ENCODE results near the gene PHPT1.

Gene PHPT1

DNA sequence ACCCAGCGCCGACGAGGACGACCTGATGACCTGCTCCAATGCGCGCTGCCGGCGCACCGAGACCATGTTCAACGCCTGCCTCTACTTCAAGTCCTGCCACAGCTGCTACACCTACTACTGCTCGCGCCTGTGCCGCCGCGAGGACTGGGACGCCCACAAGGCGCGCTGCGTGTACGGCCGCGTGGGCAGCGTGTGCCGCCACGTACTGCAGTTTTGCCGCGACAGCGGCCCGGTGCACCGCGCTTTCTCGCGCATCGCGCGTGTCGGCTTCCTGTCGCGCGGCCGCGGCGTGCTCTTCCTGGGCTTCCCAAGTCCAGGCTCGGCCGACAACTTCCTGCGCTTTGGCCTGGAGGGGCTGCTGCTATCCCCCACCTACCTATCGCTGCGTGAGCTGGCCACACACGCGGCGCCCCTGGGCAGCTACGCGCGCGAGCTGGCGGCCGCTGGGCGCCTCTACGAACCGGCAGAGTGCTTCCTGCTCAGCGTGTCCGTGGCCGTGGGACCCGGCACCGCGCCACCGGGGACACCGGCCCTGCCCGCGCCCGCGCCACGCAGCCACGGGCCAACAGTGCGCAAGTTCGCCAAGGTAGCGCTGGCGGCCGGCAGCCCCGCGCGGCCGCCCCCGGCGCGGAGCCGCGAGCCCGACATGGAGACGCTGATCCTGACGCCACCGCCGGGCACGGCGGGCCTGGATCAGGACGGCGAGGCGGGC lies 2.7 kb upstream of the PHPT1 start:
- DNase-seq (ENCODE audit: extremely low read depth in 1 of 2, low read depth in 1 of 2): no peak

DNA sequence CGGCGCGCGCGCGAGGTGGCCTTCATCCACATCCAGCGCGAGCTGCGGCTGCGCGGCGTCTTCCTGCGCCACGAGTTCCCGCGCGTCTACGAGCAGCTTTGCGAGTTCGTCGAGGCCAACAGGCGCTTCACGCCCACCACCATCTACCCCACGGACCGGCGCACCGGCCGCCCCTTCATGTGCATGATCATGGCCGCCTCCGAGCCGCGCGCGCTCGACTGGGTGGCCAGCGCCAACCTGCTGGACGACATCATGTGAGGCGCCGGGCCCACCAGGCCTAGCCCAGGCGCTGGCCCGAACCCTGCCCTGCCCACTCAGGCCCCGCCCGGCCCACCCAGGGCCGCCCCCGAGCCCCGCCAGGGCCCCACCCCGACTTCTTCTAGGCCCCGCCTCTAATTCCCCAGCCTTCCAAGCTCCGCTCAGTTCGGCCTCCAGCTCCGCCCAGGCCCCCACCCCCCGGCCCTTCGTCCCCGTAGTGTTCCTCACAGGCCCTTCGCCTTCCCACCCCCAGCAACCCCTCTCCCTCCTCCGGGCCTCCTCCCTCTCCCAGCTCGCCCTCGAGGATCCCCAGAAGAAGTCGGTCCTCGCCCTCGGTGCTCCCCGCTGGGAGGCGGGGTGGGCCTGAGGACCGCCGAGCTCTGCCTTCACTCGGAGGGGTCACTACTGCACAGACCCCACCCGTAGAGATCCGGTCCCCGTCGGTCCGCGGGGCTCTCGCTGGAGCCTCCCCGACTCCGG lies 2.0 kb upstream of the PHPT1 start:
- no peak for DNase-seq (ENCODE audit: extremely low read depth in 1 of 2, low read depth in 1 of 2)

DNA sequence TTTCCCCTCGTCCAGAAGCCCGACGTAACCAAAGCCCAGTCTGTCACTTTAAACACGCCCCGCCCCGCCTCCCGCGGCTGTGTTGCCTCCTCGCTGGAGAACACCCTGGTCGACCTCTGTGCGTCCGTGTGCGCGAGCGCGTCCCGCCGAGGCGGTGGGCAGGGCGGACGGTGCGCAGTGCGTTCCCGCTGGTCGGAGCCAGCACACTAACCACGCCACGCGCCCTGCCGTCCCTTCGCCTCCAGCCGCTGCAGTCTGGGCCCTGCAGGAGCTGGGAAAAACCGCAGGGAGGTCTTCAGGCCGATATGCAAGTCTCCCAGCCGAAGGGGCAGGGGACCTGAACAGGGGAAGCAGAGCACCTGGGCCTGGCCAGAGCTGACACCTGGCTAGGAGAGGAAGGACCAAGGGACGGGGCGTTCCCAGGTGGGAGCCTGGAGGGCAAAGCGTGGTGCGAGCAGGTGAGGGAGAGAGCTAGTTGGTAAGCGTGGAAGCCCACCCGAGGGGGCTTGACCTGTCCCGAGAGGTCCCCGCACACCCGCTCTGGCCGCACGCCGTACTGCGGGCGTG lies 1.3 kb upstream of the PHPT1 start:
- DNase-seq (ENCODE audit: extremely low read depth in 1 of 2, low read depth in 1 of 2): peak in 1 of 2 donors; percentile 47

DNA sequence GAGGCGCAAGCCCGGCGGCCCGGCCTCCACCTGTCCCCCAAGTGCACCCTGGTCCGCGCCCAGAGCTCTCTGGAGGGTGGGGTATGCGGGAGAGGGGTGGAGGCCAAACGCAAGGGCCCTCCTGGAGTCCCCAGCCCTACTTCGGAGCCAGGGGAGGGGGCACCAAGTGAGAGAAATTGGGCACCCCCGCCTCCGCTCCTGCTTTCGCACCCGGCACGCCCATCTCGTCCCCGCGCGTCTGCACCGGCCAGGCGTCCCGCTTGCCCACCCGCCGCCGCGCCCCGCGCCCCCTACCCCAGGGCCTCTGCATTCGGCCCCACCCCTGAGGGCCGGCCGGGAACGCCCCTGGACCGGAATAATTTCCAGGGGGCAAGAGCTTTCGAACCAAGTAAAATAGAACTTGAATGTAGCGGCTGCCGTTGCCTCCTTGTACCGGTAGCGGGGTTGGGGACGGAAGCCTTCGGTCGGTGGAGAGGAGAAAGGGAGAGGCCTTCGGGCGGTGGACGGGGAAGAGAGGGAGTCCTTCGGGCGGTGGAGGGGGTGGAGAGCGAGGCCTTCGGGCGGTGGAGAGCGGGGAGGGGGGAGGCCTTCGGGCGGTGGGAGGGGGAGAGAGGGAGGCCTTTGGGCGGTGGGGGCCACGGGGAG lies 694 bp upstream of the PHPT1 start:
- no peak for DNase-seq (ENCODE audit: extremely low read depth in 1 of 2, low read depth in 1 of 2)

DNA sequence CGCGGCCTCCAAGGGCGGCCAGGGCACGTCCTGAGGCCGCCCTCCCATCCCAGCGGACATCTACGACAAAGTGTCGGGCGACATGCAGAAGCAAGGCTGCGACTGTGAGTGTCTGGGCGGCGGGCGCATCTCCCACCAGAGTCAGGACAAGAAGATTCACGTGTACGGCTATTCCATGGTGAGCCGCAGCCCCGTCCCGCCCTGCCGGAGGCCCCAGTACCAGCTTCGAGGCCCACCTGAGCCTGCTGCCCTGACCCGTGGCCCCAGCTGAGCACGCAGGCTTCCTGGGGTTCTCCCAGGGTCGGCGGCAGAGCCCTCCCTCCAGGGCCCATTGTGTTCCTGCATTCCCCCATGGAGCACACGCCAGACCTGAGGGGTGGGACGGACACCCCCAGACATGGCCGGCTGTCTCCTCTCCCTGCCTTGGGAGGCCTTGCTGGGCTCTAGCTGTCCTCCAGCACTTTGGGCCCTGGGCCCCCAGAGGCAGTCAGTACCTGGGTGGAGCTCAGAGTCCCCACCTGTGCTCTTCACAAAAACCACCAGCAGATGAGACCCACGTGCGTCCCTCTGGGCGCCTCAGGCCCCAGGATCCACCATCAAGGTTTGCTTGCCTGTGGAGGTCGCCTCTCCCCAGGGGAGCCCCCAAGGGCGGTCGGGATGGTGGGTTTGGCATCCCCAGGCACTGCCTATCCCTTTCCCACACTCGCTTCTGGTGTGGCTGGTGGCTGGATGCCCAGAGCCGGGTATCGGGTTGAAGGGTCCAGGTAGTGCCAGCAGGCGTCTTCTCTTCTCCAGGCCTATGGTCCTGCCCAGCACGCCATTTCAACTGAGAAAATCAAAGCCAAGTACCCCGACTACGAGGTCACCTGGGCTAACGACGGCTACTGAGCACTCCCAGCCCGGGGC lies 1.0 kb downstream of the PHPT1 start:
- no peak for DNase-seq (ENCODE audit: extremely low read depth in 1 of 2, low read depth in 1 of 2)

DNA sequence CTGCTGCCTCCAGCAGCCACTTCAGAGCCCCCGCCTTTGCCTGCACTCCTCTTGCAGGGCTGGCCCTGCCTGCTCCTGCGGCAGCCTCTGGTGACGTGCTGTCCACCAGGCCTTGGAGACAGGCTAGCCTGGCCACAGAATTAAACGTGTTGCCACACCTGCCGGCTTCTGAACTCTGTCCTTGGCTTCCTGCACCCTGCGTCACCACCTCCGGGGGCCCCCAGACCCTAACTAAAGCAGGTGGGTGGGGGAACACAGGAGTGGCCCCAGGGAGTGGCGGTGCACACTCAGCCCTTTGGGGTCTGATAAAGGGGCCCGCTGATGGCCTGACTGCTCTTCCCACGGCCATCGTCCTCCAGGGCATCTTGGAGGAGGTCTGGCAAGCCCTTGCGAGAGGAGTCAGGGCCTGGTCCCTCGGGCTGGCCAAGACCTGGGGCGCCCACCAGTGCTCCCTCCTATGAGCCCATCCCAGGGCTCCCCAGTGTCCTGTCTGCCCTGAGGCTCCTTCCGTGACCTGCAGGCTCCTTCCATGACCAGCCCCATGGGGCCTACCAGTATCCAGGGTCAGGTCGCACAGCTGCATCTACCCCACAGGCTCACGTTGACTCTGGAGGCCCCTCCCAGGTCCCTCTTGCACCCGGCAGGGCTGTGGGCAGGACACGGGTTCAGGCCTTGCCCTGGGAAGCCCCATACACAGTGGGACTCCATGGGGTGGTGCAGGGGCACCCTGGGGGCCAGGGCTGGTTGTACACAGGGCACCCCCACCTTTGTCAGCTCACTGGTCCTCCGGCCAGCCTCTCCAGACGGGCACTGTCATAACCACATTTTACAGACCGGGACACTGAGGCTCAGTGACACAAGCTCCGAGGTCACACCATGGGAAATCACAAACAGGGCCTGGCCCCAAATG lies 1.9 kb downstream of the PHPT1 start:
- DNase-seq (ENCODE audit: extremely low read depth in 1 of 2, low read depth in 1 of 2): no peak

DNA sequence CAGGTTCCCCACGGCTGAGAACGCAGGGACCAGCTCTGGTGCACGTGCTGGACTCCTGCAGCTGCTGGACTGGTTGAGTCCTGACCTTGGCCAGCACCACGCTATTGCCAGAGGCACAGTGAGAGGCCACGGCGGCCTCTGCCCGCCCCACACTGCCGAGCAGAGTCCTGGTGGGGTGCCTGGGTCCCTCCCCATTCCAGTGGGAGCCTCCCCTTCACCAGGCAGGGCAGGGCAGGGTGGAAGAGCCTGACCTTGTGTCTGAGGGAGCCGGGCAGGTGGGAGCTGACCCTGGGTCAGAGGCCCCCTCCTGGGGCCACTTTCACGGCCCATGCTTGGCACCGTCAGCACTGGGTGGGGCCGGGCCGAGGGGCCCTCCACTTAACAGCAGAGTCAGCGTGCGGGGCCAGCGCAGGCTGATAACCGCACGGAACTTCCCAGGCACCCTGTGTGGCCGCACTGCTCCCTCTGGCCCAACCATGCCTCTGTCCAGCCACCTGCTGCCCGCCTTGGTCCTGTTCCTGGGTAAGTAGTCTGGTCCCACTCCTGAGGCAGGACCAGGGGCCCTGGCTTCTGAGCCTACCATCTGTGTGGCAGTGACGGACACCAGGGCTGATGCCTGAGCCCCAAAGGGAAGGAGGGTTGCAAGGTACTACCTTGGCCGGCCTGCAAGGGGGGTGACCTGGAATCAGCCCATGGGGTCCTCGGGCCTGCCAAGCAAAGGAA lies 2.9 kb downstream of the PHPT1 start, which contains the start of gene MAMDC4:
Gene MAMDC4 (plus strand): TSS at position 406 of the 723 bp plus-strand sequence. CDS start 71 bp downstream, at position 477.
- DNase-seq (ENCODE audit: extremely low read depth in 1 of 2, low read depth in 1 of 2): no peak

DNA sequence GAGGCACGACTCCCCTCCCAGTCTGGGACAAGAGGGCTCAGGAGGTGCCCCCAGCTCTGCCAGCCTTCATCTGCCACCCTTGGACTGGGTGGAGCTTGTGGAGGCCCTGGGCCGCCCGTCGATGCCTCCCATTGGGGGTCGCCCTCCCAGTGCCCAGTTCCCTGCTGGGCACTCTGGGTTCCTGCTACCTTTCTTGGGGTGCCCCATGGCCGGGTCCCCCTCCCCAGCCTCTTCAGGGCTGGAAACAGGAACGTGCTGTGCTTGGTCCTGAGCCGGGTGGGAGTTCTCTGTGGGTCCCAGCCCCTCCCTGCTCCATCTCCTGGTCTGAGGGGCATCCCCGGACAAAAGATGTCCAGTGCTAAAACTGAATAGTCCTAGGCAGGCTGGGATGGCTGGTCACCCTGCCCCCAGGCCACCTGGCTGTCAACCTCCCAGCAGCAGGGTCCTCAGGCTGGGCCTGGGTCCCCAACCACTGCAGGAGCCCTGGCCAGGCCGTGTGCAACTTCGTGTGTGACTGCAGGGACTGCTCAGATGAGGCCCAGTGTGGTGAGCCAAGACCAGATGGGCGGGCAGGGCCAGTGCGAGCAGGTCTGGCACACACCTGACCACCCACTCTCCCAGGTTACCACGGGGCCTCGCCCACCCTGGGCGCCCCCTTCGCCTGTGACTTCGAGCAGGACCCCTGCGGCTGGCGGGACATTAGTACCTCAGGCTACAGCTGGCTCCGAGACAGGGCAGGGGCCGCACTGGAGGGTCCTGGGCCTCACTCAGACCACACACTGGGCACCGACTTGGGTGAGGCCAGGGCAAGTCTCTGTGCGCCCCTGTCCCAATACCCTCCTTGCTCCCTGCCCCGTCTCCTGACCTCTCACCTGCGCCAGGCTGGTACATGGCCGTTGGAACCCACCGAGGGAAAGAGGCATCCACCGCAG lies 3.7 kb downstream of the PHPT1 start:
- DNase-seq (ENCODE audit: extremely low read depth in 1 of 2, low read depth in 1 of 2): no peak

DNA sequence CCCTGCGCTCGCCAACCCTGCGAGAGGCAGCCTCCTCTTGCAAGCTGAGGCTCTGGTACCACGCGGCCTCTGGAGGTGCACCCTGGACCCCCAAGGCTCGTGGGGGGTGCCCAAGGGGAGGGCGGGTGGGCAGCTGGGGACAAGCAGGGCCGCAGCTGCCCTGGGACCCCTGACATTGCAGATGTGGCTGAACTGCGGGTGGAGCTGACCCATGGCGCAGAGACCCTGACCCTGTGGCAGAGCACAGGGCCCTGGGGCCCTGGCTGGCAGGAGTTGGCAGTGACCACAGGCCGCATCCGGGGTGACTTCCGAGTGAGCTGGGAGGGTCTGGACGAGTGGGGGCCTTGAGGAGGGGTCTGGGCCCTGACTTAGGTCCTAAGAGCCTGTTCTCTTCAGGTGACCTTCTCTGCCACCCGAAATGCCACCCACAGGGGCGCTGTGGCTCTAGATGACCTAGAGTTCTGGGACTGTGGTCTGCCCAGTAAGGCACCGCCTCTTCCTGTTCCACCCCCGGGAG lies 4.4 kb downstream of the PHPT1 start:
- DNase-seq (ENCODE audit: extremely low read depth in 1 of 2, low read depth in 1 of 2): no peak

DNA sequence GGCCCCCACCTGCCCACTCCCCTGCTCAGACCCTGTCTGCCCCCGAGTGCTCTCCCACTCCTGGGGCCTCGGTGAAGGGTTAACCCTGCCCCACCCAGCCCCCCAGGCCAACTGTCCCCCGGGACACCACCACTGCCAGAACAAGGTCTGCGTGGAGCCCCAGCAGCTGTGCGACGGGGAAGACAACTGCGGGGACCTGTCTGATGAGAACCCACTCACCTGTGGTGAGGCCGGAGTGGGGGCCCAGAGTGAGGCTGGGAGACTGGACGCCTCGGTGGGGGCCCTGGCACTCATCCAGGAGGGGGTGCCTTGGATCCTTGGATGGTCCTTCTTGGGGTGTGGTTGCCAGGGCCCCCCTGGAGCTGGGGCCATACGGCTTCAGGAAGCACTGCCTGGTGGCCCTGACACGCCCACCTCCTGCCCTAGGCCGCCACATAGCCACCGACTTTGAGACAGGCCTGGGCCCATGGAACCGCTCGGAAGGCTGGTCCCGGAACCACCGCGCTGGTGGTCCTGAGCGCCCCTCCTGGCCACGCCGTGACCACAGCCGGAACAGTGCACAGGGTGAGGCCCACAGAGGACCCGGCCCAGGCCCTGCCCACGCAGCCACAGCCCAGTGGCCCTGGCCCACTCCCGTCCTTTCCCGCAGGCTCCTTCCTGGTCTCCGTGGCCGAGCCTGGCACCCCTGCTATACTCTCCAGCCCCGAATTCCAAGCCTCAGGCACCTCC lies 5.1 kb downstream of the PHPT1 start:
- no peak for DNase-seq (ENCODE audit: extremely low read depth in 1 of 2, low read depth in 1 of 2)

DNA sequence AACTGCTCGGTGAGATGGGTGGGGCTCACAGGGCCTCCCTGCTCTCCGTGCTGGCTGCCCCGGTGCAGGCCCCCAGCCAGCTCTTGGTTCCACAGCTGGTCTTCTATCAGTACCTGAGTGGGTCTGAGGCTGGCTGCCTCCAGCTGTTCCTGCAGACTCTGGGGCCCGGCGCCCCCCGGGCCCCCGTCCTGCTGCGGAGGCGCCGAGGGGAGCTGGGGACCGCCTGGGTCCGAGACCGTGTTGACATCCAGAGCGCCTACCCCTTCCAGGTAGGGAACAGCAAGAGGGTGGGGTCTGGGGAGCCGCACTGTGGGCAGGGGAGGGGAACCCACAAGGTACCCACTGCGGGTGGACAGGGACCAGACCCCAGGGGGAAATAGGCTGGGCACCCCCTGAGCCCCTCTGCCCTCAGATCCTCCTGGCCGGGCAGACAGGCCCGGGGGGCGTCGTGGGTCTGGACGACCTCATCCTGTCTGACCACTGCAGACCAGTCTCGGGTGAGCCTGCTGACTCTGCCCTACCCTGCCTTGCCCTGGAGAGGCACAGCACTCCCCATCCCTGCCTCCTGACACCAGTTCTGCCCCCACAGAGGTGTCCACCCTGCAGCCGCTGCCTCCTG lies 5.7 kb downstream of the PHPT1 start:
- DNase-seq (ENCODE audit: extremely low read depth in 1 of 2, low read depth in 1 of 2): no peak

DNA sequence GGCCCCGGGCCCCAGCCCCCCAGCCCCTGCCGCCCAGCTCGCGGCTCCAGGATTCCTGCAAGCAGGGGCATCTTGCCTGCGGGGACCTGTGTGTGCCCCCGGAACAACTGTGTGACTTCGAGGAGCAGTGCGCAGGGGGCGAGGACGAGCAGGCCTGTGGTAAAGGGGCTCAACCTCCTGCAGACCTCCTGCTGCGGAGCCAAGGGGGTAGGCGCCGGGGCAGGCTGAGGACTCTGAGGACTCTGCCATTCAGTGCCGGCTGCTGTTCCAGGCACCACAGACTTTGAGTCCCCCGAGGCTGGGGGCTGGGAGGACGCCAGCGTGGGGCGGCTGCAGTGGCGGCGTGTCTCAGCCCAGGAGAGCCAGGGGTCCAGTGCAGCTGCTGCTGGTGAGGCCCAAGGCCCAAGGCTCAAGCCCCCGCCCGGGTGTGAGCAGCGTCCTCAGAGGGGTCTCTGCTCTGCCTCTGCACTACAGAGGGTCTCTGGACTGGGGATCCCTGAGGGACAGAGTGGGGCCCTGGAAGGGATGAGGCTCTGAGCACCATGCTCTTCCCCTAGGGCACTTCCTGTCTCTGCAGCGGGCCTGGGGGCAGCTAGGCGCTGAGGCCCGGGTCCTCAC lies 6.4 kb downstream of the PHPT1 start:
- no peak for DNase-seq (ENCODE audit: extremely low read depth in 1 of 2, low read depth in 1 of 2)

DNA sequence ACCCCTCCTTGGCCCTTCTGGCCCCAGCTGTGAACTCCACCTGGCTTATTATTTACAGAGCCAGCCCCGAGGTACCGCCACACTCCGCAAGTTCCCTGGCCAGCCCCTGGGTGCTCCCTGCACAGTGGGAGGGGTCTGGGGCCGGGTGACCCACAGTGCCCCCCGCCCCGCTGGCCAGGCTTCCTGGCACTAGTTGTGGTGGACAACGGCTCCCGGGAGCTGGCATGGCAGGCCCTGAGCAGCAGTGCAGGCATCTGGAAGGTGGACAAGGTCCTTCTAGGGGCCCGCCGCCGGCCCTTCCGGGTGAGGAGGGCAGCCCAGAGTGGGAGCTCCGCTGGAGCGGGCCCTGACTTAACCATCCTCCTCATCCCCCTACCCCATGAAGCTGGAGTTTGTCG lies 6.9 kb downstream of the PHPT1 start:
- DNase-seq (ENCODE audit: extremely low read depth in 1 of 2, low read depth in 1 of 2): no peak

DNA sequence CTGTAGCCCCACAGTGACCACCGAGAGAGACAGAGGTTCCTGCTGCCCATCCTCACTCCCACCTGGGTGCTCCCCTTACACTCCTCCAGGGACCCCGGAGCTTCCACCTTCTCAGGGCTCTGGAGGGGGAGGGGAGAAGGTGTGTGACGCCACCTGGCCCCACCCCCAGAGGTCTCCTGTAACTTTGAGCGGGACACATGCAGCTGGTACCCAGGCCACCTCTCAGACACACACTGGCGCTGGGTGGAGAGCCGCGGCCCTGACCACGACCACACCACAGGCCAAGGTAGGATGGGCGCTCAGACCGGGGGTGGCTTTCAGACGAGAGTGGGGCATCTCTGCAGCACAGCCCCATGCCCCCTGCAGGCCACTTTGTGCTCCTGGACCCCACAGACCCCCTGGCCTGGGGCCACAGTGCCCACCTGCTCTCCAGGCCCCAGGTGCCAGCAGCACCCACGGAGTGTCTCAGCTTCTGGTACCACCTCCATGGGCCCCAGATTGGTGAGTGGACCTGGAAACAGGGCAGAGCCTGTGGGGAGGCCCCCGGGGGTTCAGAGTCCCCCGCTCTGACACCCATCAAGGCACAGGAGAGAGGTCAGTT lies 7.4 kb downstream of the PHPT1 start:
- no peak for DNase-seq (ENCODE audit: extremely low read depth in 1 of 2, low read depth in 1 of 2)

DNA sequence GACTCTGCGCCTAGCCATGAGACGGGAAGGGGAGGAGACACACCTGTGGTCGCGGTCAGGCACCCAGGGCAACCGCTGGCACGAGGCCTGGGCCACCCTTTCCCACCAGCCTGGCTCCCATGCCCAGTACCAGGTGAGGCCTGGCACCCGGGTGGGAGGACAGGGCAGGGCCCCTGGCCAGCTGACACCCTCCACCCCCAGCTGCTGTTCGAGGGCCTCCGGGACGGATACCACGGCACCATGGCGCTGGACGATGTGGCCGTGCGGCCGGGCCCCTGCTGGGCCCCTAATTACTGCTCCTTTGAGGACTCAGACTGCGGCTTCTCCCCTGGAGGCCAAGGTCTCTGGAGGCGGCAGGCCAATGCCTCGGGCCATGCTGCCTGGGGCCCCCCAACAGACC lies 8.0 kb downstream of the PHPT1 start:
- no peak for DNase-seq (ENCODE audit: extremely low read depth in 1 of 2, low read depth in 1 of 2)

All from activated CD8-positive, alpha-beta memory T cell treated with anti-CD3 and anti-CD28 coated beads for 1 hour (primary cell).